ENCODE data around the gene ZCCHC7.

Gene ZCCHC7

DNA sequence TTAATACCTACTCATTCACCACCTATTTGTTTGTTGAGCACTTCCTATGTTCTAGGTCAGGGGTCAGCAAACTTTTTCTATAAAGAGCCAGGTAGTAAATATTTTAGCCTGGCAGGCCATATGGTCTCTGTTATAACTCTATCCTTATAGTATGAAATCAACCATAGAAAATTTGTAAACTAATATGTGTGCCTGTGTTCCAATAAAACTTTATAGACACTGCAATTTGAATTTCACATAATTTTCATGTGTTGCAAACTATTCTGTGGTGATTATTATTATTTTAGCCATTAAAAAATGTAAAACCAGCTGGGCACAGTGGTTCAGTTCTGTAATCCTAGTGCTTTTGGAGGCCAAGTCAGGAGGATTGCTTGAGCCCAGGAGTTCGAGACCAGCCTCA is 223.3 kb downstream of the ZCCHC7 start:
- Histone ChIP-seq H3K9me3 (ENCODE audit: control insufficient read depth, insufficient read depth, low read length) (no peaks in the 10 kb centered on the region), H3K27ac (ENCODE audit: low read depth, low read length) (no peak overlapping the region), H3K4me3 (ENCODE audit: low read length) (no peak overlapping the region), H3K36me3 (ENCODE audit: control insufficient read depth, low read length) (peaks cover 28% of the 10 kb centered on the region), H4K20me1 (ENCODE audit: control insufficient read depth, insufficient read depth, low read depth, low read length) (no peaks in the 10 kb centered on the region), H3K27me3 (ENCODE audit: control insufficient read depth, low read length) (no peaks in the 10 kb centered on the region), H3K4me1 (ENCODE audit: control insufficient read depth, low read length) (peaks cover 48% of the 10 kb centered on the region), H3K4me2 (ENCODE audit: low read length) (no peak overlapping the region), H3K9me2 (replicated peaks; ENCODE audit: control insufficient read depth, low read length) (no peaks in the 10 kb centered on the region), H3K79me2 (ENCODE audit: control insufficient read depth, low read length) (peaks cover 34% of the 10 kb centered on the region), H3F3A (ENCODE audit: control insufficient read depth, insufficient read depth) (peaks cover 19% of the 10 kb centered on the region)
- TF ChIP-seq, protein P1, sequence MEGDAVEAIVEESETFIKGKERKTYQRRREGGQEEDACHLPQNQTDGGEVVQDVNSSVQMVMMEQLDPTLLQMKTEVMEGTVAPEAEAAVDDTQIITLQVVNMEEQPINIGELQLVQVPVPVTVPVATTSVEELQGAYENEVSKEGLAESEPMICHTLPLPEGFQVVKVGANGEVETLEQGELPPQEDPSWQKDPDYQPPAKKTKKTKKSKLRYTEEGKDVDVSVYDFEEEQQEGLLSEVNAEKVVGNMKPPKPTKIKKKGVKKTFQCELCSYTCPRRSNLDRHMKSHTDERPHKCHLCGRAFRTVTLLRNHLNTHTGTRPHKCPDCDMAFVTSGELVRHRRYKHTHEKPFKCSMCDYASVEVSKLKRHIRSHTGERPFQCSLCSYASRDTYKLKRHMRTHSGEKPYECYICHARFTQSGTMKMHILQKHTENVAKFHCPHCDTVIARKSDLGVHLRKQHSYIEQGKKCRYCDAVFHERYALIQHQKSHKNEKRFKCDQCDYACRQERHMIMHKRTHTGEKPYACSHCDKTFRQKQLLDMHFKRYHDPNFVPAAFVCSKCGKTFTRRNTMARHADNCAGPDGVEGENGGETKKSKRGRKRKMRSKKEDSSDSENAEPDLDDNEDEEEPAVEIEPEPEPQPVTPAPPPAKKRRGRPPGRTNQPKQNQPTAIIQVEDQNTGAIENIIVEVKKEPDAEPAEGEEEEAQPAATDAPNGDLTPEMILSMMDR (IDR thresholded peaks at IDR 0.05; ENCODE audit: low read depth, low read length, poor library complexity, severe bottlenecking): no peak
- no peak for TF ChIP-seq EZH2phosphoT487 (IDR thresholded peaks at IDR 0.05; ENCODE audit: borderline replicate concordance, low read length)

DNA sequence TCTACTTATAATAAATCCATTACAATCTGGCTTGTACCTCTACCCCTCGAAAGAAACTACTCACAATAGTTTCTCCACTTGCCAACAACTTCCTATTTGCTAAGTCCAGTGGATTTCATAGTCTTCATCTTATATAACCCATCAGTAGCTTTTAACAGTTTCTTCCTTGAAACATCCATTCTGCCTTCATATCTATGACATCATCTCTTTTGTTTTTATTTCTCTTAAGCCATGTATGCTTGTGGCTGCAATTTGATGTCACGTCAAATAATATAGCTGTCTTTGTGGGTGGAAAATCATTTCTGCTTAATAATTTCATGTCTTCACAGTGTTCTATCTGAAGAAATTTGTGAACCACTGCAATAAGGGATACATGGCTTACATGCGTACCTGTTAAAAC is 224.7 kb downstream of the ZCCHC7 start:
- Histone ChIP-seq H3K9me2 (replicated peaks; ENCODE audit: control insufficient read depth, low read length) (no peaks in the 10 kb centered on the region), H3K36me3 (ENCODE audit: control insufficient read depth, low read length) (peaks cover 26% of the 10 kb centered on the region), H3K4me2 (ENCODE audit: low read length) (no peak overlapping the region), H3F3A (ENCODE audit: control insufficient read depth, insufficient read depth) (peaks cover 12% of the 10 kb centered on the region), H3K79me2 (ENCODE audit: control insufficient read depth, low read length) (peaks cover 22% of the 10 kb centered on the region), H3K4me1 (ENCODE audit: control insufficient read depth, low read length) (peaks cover 35% of the 10 kb centered on the region), H3K27me3 (ENCODE audit: control insufficient read depth, low read length) (no peaks in the 10 kb centered on the region), H4K20me1 (ENCODE audit: control insufficient read depth, insufficient read depth, low read depth, low read length) (no peaks in the 10 kb centered on the region), H3K9me3 (ENCODE audit: control insufficient read depth, insufficient read depth, low read length) (no peaks in the 10 kb centered on the region), H3K27ac (ENCODE audit: low read depth, low read length) (no peak overlapping the region), H3K4me3 (ENCODE audit: low read length) (no peak overlapping the region)
- TF ChIP-seq EZH2phosphoT487 (IDR thresholded peaks at IDR 0.05; ENCODE audit: borderline replicate concordance, low read length): no peak
- TF ChIP-seq, protein P1 (IDR thresholded peaks at IDR 0.05; ENCODE audit: low read depth, low read length, poor library complexity, severe bottlenecking): no peak

DNA sequence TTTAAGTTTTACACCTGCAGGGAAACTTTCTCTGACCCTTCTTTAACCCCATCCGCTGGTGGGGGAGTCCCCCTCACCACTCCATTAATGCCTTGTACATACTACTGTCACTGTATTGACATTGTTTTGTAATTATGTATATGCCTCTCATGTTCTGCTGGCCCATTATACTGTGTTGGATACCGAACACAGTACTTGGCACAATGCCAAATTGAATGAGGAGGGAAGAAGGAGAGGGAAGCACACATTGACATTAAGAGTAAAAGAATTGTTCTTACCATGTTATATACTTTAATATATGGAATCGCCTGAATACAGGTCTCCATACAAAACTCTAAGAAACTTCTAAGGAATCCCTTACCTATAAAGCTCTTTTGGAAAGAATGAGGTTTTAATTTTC is 228.5 kb downstream of the ZCCHC7 start:
- Histone ChIP-seq H3K4me2 (ENCODE audit: low read length) (no peak overlapping the region), H3K79me2 (ENCODE audit: control insufficient read depth, low read length) (no peaks in the 10 kb centered on the region), H3K27ac (ENCODE audit: low read depth, low read length) (no peak overlapping the region), H3K9me2 (replicated peaks; ENCODE audit: control insufficient read depth, low read length) (no peaks in the 10 kb centered on the region), H4K20me1 (ENCODE audit: control insufficient read depth, insufficient read depth, low read depth, low read length) (no peaks in the 10 kb centered on the region), H3K4me1 (ENCODE audit: control insufficient read depth, low read length) (no peaks in the 10 kb centered on the region), H3K4me3 (ENCODE audit: low read length) (no peak overlapping the region), H3K27me3 (ENCODE audit: control insufficient read depth, low read length) (no peaks in the 10 kb centered on the region), H3K36me3 (ENCODE audit: control insufficient read depth, low read length) (peaks cover 48% of the 10 kb centered on the region), H3F3A (ENCODE audit: control insufficient read depth, insufficient read depth) (no peaks in the 10 kb centered on the region), H3K9me3 (ENCODE audit: control insufficient read depth, insufficient read depth, low read length) (no peaks in the 10 kb centered on the region)
- TF ChIP-seq EZH2phosphoT487 (IDR thresholded peaks at IDR 0.05; ENCODE audit: borderline replicate concordance, low read length): no peak
- TF ChIP-seq, protein P1 (IDR thresholded peaks at IDR 0.05; ENCODE audit: low read depth, low read length, poor library complexity, severe bottlenecking): no peak
